Panc1 (cell line): ENCODE data around the gene CRTAC1. TPM values are rescaled to one million over a fixed set of nuclear protein-coding genes. Genes with fewer than 3 reads are reported as not detected.

Experiments
- ATAC-seq: fragments of 200-7000 bp; cut with Tn5 transposase; 2 replicates; pipeline ENCODE4 v1.9.1; 2020; ENCODE audit warnings: mild to moderate bottlenecking, moderate library complexity
- BruUV-seq: library from RNA; stranded (reverse); fragments of 400-500 nt; replicated peaks from 2 replicates; lab custom pipeline; 2021; lab: Mats Ljungman, UMichigan
- CTCF ChIA-PET: fragments of 300-600 bp; sonication (Branson Sonifier 250); formaldehyde crosslinking; loops from one replicate; lab custom pipeline; 2022; ENCODE audit warnings: antibody characterized with exemption; lab: Charles Lee
- POLR2A ChIA-PET: fragments of 300-600 bp; sonication (Branson Sonifier 250); formaldehyde crosslinking; loops from one replicate; lab custom pipeline; 2022; ENCODE audit warnings: antibody characterized with exemption; lab: Charles Lee
- DNase-seq: peaks from one replicate; pipeline ENCODE4 v3.0.0-alpha.2; 2010; ENCODE audit warnings: low read depth, low spot score
- H3K27ac ChIP-seq: 2 replicates; pipeline ENCODE4 v1.5.1; 2011; ENCODE audit warnings: mild to moderate bottlenecking, low read length, inconsistent platforms
- H3K27me3 ChIP-seq: fragments of 200-500 bp; sonication (Bioruptor generic); 2 replicates; pipeline ENCODE4 v1.6.0; 2014; ENCODE audit warnings: low read length, inconsistent platforms; ENCODE audit not compliant: control insufficient read depth, insufficient read depth
- H3K36me3 ChIP-seq: fragments of 200-500 bp; sonication (Bioruptor generic); 2 replicates; pipeline ENCODE4 v1.5.1; 2014; ENCODE audit warnings: inconsistent platforms, mild to moderate bottlenecking, low read length, moderate library complexity; ENCODE audit not compliant: control insufficient read depth, insufficient read depth
- H3K4me1 ChIP-seq: 2 replicates; pipeline ENCODE4 v1.5.1; 2011; ENCODE audit warnings: inconsistent platforms, mild to moderate bottlenecking, low read length, moderate library complexity; ENCODE audit not compliant: control insufficient read depth, insufficient read depth
- H3K4me3 ChIP-seq, 2 experiments: 2 replicates each; pipeline ENCODE4 v1.5.1; 2011 to 2012; ENCODE audit warnings: low read depth in 2 of 2, low read length in 2 of 2, mild to moderate bottlenecking in 2 of 2, inconsistent platforms in 1 of 2, moderate library complexity in 1 of 2
- H3K9me3 ChIP-seq: fragments of 200-500 bp; sonication (Bioruptor generic); 2 replicates; pipeline ENCODE4 v1.5.1; 2014; ENCODE audit warnings: low read depth, mild to moderate bottlenecking, inconsistent platforms, low read length, moderate library complexity; ENCODE audit not compliant: control insufficient read depth, insufficient read depth
- POLR2AphosphoS5 ChIP-seq: IDR thresholded peaks from 2 replicates; pipeline ENCODE4 v1.6.1; 2012; ENCODE audit warnings: mild to moderate bottlenecking, low read depth, low read length, moderate library complexity
- SIN3A ChIP-seq: IDR thresholded peaks from 2 replicates; pipeline ENCODE4 v1.6.1; 2012; ENCODE audit warnings: low read depth, mild to moderate bottlenecking, low read length, moderate library complexity, borderline replicate concordance; ENCODE audit not compliant: insufficient read depth
- TCF7L2 ChIP-seq: IDR thresholded peaks from 2 replicates; pipeline ENCODE4 v1.6.1; 2011; ENCODE audit warnings: mild to moderate bottlenecking, low read depth, low read length, inconsistent platforms
- in situ Hi-C: cut with HindIII; loops from 2 replicates; pipeline ENCODE4 v1.10.0; 2016; ENCODE audit warnings: low sequenced_read_pairs, low pct_unique_long_range_greater_than_20kb
- intact Hi-C: fragments of 100-400 bp; cut with micrococcal nuclease; formaldehyde crosslinking; loops from one replicate; pipeline ENCODE4 v1.10.0; 2022; ENCODE audit not compliant: unreplicated experiment
- total RNA-seq: library from RNA; stranded (reverse); gene quantifications from one replicate; pipeline ENCODE4 v1.2.1, GENCODE V29; 2021; ENCODE audit not compliant: unreplicated experiment
- TF ChIP-seq, protein P1 (sequence below), 2 experiments: IDR thresholded peaks; 2 replicates each; pipeline ENCODE4 v1.6.1; 2011 to 2012; ENCODE audit warnings: low read depth in 2 of 2, control low read depth in 1 of 2, low read length in 1 of 2, mild to moderate bottlenecking in 1 of 2, moderate library complexity in 1 of 2; ENCODE audit not compliant: insufficient read depth in 1 of 2
- TF ChIP-seq, protein P2 (sequence below): fragments of 450-650 bp; IDR thresholded peaks from 2 replicates; pipeline ENCODE4 v1.5.1; 2017; ENCODE audit warnings: mild to moderate bottlenecking

Gene CRTAC1
- total RNA-seq, 1 experiment from 2014 or later, result 0.23 TPM

DNA sequence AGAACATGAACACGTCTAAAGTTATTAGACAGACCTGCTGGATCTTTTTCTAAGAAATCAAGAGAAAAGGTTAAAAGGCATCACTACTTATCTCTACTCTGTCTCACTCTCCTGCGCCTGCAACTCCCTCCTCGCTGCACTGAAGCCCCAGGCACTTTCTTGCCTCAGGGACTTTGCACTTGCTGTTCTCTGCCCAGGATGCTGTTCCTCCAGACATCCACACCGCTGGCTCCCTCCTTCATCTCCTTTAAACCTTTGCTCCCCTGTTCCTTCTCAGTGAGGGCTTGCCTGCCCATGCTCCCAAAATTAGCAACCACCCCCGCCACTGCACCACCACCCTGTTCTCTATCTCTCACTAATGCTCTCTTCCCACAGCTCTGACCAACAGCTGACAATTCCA lies 93.4 kb downstream of the CRTAC1 start:
- BruUV-seq, result no TSS peak
- no peaks in the 10 kb centered on the region for H3K4me1 ChIP-seq
- POLR2A ChIA-PET, result no interaction called here
- TF ChIP-seq, protein P1, sequence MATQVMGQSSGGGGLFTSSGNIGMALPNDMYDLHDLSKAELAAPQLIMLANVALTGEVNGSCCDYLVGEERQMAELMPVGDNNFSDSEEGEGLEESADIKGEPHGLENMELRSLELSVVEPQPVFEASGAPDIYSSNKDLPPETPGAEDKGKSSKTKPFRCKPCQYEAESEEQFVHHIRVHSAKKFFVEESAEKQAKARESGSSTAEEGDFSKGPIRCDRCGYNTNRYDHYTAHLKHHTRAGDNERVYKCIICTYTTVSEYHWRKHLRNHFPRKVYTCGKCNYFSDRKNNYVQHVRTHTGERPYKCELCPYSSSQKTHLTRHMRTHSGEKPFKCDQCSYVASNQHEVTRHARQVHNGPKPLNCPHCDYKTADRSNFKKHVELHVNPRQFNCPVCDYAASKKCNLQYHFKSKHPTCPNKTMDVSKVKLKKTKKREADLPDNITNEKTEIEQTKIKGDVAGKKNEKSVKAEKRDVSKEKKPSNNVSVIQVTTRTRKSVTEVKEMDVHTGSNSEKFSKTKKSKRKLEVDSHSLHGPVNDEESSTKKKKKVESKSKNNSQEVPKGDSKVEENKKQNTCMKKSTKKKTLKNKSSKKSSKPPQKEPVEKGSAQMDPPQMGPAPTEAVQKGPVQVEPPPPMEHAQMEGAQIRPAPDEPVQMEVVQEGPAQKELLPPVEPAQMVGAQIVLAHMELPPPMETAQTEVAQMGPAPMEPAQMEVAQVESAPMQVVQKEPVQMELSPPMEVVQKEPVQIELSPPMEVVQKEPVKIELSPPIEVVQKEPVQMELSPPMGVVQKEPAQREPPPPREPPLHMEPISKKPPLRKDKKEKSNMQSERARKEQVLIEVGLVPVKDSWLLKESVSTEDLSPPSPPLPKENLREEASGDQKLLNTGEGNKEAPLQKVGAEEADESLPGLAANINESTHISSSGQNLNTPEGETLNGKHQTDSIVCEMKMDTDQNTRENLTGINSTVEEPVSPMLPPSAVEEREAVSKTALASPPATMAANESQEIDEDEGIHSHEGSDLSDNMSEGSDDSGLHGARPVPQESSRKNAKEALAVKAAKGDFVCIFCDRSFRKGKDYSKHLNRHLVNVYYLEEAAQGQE (IDR thresholded peaks at IDR 0.05; ENCODE audit: insufficient read depth in 1 of 2, low read depth in 2 of 2, low read length in 1 of 2), result no peak
- TF ChIP-seq, protein P2, sequence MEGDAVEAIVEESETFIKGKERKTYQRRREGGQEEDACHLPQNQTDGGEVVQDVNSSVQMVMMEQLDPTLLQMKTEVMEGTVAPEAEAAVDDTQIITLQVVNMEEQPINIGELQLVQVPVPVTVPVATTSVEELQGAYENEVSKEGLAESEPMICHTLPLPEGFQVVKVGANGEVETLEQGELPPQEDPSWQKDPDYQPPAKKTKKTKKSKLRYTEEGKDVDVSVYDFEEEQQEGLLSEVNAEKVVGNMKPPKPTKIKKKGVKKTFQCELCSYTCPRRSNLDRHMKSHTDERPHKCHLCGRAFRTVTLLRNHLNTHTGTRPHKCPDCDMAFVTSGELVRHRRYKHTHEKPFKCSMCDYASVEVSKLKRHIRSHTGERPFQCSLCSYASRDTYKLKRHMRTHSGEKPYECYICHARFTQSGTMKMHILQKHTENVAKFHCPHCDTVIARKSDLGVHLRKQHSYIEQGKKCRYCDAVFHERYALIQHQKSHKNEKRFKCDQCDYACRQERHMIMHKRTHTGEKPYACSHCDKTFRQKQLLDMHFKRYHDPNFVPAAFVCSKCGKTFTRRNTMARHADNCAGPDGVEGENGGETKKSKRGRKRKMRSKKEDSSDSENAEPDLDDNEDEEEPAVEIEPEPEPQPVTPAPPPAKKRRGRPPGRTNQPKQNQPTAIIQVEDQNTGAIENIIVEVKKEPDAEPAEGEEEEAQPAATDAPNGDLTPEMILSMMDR, result no peak
- TF ChIP-seq TCF7L2 (no peak), POLR2AphosphoS5 (no peak), SIN3A (no peak)
- DNase-seq (no peak), ATAC-seq (no peak)
- H3K4me3 ChIP-seq, result no peak overlapping the region
- in situ Hi-C loops, result no loop called here
- intact Hi-C loops, result no loop called here
- CTCF ChIA-PET, result interaction anchor here (0.5 kb wide), 1 partner anchor 66 kb away, joined by 6 read pairs; no protein-coding TSS in a partner anchor
- H3K27ac ChIP-seq, result no peak overlapping the region
- peaks cover 10% of the 10 kb centered on the region for H3K27me3 ChIP-seq
- no peaks in the 10 kb centered on the region for H3K36me3 ChIP-seq
- H3K9me3 ChIP-seq, result no peaks in the 10 kb centered on the region

DNA sequence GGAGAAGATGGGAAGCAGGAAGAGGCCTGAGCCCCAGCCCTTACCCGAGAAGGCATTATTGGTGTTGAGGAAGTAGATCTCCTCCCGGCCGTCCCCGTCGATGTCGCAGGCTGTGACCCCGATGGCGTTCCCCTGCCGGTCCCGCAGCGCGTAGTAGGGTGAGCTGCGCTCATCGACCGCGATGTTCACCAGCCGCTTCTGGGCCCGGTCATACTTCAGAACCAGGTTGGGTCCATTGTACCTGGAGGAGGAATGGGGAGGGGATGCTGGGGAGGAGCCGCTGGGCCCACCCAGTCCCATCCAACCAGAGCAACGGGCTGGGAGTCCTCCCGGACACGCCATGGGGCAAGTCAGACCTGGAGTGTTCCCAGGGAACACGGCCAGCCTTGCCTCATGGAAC lies 94.3 kb downstream of the CRTAC1 start:
- H3K4me1 ChIP-seq, result no peaks in the 10 kb centered on the region
- CTCF ChIA-PET, result no interaction called here
- DNase-seq (no peak), ATAC-seq (no peak)
- H3K36me3 ChIP-seq, result no peaks in the 10 kb centered on the region
- peaks cover 12% of the 10 kb centered on the region for H3K27me3 ChIP-seq
- intact Hi-C loops (no loop called here), in situ Hi-C loops (no loop called here)
- TF ChIP-seq POLR2AphosphoS5, result no peak
- TF ChIP-seq, protein P1 (IDR thresholded peaks at IDR 0.05; ENCODE audit: insufficient read depth in 1 of 2, low read depth in 2 of 2, low read length in 1 of 2), result no peak
- TF ChIP-seq, protein P2, result no peak
- TF ChIP-seq SIN3A, result no peak
- TF ChIP-seq TCF7L2, result no peak
- no peaks in the 10 kb centered on the region for H3K9me3 ChIP-seq
- POLR2A ChIA-PET, result no interaction called here
- H3K4me3 ChIP-seq, result no peak overlapping the region
- H3K27ac ChIP-seq, result no peak overlapping the region
- BruUV-seq, result no TSS peak
